Raji (cell line): ENCODE data around the gene FGD2.

Source experiments
- POLR2A ChIP-seq: IDR thresholded peaks from 2 replicates; pipeline ENCODE4 v1.6.1; 2011; ENCODE audit warnings: low read depth, low read length, control low read depth; ENCODE audit not compliant: insufficient read depth

The FGD2 gene

DNA sequence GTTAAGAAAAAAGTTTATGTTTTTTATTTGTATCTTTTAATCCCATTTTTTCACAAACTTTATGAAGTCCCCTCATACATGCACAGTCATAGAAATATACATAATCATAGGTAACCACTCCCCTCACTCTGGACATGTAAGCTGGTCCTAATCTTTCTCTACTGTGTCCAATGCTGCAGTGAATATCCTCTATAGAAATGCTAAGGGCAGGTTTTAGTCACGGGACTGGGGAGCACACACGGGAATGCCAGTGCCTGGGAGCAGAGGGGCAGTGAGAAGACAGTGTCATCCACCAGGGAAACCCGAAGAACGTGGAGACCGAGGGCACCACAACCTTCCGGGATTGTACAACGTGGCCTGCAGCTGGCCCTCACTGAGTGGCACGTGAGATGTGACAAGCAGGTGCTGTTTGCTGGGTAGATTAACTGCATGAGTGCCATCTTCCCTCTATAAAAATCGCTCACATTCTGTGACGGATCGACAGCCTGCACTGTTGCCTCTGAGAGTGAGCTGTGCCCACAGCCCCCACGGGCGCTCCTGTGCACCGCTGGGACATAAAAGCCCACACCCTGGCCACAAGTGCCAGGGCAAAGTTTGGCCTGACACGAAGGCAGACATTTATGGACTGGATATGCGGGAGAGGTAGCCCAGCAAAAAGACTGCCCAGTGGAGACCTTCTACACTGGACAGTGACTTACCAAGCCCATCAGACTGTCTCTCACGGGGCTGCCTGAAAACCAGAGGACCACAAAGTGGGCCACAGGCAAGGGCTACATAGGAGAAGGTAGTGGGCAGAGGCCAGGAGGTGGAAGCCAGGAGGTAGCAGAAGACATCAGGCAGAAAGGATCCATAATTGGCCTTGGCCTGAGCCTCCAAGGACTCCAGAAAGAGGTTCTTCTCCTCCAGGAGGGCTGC, 63.2 kb downstream of the FGD2 start:
- no peak for TF ChIP-seq POLR2A

DNA sequence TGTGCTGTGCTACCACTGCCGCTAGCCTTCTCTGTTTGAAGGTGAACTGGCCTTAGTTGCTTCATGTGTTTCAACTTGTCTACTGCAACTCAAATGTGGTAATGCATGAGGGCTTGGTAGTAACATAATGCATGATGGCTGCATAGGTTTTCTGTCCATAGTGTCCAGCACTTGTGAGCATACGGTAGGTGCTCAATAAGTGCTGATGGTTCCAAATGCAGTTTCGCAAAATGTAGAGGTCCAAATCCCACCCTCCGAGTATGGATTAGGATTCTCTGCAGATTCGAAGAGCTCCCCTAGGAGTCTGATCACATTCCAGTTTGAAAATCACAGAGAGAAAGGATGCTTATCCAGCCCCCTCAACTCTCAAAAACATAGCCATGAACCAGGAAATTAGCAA, 64.2 kb downstream of the FGD2 start:
- TF ChIP-seq POLR2A, result no peak

DNA sequence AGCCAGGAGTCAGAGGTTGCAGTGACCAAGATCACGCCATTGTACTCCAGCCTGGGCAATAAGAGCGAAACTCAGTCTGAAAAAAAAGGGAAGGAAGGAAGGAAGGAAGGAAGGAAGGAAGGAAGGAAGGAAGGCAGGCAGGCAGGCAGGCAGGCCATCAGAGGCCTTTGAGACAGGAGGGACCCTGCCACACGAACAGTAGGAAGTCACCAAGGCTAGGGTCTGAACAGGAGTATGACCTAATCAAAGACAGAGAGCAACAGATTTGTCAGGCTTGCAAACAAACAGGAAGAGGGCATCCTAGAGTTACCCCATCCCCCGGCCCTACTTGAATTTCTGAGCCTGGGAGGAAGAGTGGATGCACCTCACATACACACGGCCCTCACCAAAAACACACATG, 67.1 kb downstream of the FGD2 start:
- no peak for TF ChIP-seq POLR2A

DNA sequence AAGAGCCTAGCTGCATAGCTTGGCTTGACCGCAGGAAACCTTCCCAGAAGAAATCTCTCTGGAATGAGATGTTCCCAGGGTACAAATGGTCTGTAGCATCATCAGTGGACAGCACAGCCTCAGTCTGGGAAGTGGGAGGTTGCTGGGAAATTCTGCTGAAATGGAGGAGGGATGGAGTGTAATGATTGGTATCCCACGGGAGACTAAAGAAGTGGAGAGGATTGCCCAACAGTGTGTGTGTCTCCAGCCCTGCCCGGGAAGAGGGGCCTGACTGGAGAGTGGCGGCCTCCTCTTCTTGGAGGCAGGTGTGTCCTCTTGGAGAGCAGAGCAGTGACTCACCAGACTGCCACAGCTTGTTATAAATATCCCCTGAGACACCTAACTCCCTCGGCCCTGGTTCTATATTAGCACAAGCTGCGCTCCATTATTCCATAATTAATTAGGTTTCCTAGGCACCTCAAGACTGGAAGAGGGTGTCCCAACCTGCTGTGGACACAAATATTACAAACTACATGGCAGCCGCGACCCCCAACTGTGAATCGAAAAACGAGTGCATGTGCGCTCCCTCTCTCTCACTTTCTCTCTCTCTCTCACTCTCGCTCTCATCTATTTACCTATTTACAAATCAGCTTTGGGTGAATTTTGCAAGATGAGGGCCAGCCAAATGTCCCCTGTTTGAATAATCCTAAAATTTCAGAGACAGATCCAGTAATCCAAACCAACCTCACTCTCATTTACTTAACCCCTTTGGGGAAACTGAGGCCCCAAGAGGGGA, 68.8 kb downstream of the FGD2 start:
- no peak for TF ChIP-seq POLR2A

DNA sequence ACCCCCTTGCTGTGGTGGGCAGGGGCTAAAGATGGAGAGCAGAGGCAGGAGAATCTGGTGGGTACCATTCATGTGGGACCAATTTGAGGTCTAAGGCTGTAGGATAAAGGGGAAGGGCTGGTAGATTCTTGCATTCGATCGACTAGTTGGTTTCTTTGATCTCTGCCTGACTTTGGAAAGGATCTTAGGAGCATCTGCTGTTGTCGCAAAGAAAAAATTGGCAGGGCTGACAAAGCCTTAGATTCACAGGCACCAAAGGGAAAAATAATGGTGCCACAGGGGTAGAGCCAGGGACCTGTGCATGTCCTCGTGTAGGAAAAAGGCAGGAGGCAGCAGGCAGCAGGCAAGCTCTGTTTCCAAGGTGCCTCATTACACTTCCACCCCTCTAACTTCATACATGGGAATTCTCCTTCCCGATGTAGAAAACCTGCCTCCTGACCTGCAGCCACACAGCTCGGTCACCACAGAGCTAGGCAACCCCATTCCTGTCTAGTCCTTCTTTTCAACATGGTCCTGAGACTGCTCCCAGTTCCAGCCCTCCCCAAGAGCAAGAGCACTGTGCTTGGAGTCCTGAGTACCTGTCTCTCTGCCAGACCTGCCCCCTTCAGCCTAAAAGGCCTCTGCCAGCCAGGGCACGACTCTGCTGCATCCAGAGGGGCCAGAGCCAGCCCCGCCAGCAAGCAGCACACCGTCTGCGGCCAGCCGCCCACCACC, 71.9 kb downstream of the FGD2 start:
- TF ChIP-seq POLR2A, result no peak

DNA sequence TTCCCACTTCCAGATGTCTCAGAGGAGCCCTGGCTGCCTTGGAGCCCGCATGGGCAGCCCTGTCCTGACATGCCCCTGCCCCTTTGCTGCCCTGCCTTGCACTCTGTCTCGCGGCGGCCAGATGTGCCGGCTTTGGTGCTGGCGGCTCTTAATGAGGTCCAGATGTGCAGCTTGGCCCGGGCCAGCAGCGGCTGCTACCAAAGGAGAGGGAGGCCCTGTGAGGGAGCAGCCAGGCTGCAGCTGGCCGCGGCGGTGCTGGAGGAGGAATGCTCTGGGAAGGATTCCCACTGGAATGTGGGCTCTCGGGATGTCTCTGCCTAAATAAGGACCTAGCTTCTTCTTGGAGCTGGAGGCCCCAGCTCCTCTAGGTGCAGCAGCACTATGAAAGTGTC, 72.4 kb downstream of the FGD2 start:
- no peak for TF ChIP-seq POLR2A
